NCI-H82 treated with DMSO at 0.1 percent for 48 hours (cell line): ENCODE data around the gene SDF2L1.
"Not testable (repeated sequence)": the region's sequence is repeated elsewhere in the genome, so short reads cannot be mapped to it uniquely, and the experiment has no call there.

ENCODE experiments used
- DNase-seq: peaks from one replicate; lab custom pipeline; 2025; ENCODE audit not compliant: unreplicated experiment; lab: John Stamatoyannopoulos, UW

SDF2L1 gene, protein sequence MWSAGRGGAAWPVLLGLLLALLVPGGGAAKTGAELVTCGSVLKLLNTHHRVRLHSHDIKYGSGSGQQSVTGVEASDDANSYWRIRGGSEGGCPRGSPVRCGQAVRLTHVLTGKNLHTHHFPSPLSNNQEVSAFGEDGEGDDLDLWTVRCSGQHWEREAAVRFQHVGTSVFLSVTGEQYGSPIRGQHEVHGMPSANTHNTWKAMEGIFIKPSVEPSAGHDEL

DNA sequence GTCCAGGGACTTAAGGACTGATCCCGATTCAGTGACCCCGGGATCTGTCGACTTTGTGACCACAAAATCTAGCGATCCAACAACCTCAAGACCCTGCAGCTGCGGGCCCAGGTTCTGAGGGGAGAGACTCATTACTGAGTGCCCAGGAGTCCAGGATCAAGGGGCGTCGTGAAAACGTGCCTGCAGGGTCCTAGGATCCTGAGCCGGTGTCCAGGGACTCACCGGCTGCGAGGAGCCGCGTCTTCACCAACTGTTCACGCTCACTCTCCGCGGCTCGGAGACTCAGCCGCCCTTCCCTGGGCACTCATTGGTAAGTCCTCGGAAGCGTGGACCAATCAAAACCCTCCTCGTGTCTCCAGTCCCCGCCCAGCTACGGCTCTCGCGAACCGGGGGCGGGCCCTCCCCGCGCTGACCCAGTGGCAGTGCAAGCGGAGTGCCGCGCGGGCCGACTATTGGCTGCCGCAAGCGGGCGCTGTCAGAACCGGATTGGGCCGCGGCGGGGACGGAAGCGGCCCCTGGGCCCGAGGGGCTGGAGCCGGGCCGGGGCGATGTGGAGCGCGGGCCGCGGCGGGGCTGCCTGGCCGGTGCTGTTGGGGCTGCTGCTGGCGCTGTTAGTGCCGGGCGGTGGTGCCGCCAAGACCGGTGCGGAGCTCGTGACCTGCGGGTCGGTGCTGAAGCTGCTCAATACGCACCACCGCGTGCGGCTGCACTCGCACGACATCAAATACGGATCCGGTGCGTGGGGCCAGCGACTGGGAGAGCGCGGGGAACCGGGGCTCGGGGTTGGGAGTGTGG is at the start of gene SDF2L1:
Gene SDF2L1 (plus strand): TSS at position 514 of the 795 bp plus-strand sequence. CDS start 35 bp downstream, at position 549.
- peak; percentile 91 for DNase-seq

DNA sequence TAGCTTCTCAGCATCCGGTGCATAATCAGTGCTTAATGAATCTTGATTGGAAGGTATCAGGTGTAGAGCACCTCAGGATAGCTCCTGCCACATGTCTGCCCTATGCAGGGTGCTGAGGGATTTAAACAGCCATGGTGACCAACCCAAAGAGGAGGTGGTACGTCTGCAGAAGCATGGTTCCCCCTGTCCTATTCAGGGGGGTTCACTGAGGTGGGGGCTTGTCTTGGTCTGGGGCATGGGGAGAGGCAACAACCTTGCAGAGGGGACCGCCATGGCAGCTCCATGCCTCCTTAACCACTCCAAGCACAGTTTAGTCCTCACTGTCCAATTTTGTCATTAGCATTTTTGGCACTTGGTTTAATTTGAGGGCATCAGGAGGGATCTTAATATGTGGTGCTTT is 49.7 kb upstream of the SDF2L1 start:
- no peak for DNase-seq

GRCh38 chr22:21593406-21594232 is 48.5 kb upstream of the SDF2L1 start:
- DNase-seq = no peak

GRCh38 chr22:21594865-21595452 is 47.1 kb upstream of the SDF2L1 start:
- no peak for DNase-seq

GRCh38 chr22:21596356-21597135 is 45.6 kb upstream of the SDF2L1 start:
- DNase-seq = not testable (repeated sequence)

DNA sequence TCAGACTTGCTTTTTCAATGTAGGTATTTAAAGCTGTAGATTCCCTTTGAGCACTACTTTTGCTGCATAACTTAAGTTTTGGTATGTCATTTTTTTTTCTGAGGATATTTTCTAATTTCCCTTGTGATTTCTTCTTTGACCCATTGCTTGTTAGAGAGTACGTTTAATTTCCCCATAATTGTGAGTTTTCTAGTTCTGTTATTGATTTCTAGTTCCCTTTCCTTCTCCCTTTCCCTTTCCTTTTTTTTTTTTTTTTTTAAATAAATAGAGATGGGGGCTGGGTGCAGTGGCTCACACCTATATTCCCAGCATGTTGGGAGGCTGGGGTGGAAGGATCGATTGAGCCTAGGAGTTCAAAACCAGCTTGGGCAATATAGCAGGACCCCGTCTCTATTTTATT is 43.8 kb upstream of the SDF2L1 start:
- no peak for DNase-seq

- no peak for DNase-seq
Observed at GRCh38 chr22:21599053-21599893, 42.8 kb upstream of the SDF2L1 start.

- no peak for DNase-seq
Observed at GRCh38 chr22:21602579-21602978, 39.5 kb upstream of the SDF2L1 start.

DNA sequence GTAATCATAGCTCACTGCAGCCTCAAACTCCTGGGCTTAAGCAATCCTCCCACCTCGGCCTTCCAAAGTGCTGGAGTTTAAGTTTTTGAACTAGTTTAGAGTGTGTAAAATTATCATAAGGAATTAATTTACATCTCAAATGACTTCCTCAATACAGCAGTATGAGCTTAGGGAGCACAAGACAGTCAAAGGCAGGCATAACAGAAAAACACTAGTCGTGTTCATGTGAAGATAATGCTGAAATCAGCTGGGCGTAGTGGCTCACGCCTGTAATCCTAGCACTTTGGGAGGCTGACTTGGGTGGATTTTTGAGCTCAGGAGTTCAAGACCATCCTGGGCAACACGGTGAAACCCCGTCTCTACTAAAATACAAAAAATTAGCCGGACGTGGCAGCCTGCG is 38.1 kb upstream of the SDF2L1 start:
- DNase-seq = no peak

DNA sequence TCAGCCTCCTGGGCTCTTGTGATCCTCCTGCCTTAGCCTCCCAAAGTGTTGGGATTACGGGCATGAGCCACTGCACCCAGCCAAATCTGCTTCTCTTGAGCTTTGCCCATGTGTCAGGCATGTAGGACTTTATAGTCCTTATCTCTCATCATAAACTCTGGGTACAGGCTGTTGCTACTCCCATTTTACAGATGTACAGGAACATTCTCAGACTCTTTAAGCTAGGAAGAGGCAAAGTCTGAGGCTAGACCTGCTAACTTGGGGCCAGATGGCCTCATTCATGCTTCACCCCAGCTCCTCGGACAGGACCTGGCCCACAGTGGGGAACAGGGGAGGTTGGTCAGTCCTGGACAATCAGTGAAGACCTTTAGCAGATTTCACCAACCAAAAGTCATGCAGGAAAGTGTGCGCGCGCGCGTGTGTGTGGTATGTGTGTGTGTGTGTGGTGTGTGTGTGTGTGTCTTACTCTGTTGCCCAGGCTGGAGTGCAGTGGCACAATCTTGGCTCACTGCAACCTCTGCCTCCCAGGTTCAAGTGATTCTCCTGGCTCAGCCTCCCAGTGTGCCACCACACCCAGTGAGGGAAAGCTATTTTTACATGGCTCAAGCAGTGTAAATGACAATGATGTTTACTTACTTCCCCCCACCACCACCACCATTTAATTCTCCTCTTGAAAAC is 36.1 kb upstream of the SDF2L1 start:
- DNase-seq = no peak

- no peak for DNase-seq
Observed at GRCh38 chr22:21606775-21607174, 35.3 kb upstream of the SDF2L1 start.

GRCh38 chr22:21609556-21610157 is 32.4 kb upstream of the SDF2L1 start:
- DNase-seq = not testable (repeated sequence)

- no peak for DNase-seq
Observed at GRCh38 chr22:21611210-21611977, 30.7 kb upstream of the SDF2L1 start.

DNA sequence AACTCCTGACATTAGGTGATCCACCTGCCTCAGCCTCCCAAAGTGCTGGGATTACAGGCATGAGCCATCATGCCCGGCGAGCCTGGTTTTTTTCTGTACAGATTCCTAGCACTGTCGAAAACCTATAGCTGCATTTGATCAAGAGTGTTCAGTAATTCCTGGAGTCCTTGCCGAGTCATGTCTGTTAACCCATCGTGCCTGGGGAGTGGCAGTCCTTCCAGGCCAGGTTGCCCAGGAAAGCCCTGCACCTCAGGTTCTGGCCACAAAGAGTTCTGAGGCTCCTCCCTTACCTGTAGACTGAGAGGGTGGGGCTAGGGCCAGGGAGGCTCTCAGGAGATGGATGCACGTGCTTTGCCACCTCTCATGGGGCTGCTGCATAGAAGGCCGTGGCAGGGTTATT is 29.2 kb upstream of the SDF2L1 start:
- no peak for DNase-seq

- DNase-seq = no peak
Observed at GRCh38 chr22:21613553-21614233, 28.4 kb upstream of the SDF2L1 start.

DNA sequence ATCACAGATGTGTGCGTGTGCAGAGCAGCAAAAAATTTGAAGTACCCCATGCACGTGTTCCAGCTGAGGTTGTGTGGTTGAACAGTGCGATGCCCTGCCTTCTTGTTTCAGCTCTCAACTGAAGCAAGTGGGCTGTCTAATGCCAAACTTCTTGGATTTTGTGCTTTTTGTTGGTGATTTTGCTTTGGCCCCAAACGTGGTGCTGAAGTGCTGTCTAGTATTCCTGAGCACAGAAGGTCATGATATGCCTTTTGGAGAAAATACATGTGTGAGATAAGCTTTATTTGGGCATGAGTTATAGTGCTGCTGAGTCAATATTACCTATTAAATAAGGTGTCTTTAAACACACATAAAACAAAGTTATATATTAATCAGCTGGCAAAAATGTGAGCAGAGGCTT is 26.4 kb upstream of the SDF2L1 start:
- DNase-seq = no peak

DNA sequence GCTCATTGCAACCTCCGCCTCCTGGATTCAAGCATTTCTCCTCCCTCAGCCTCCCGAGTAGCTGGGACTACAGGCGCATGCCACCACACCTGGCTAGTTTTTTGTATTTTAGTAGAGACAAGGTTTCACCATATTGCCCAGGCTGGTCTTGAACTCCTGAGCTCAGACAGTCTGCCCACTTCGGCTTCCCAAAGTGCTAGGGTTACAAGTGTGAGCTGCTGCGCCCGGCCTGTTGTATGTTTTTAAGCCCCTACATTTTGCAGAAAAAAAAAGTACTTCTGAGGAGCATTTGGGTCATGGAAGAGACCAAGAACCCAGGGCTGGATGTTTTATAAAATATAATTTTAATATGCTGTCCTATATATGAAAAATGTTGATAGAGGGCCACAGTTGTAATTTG is 24.8 kb upstream of the SDF2L1 start:
- DNase-seq = not testable (repeated sequence)
